K562 (cell line): ENCODE measurements around the gene GIPC3. TPM values are rescaled to one million over a fixed set of nuclear protein-coding genes. Genes with fewer than 3 reads are reported as not detected.

Source experiments
- ATAC-seq: fragments of 200-7000 bp; cut with Tn5 transposase; 3 replicates; pipeline ENCODE4 v1.9.1; 2020; ENCODE audit warnings: moderate library complexity
- BruUV-seq: library from RNA; stranded (reverse); fragments of 400-500 nt; replicated peaks from 2 replicates; lab custom pipeline; 2021; lab: Mats Ljungman, UMichigan
- CTCF ChIA-PET: fragments of 300-600 bp; formaldehyde crosslinking; extraction: SDS; loops from one replicate; lab custom pipeline; 2021; ENCODE audit warnings: low intra/inter-chr PET ratio; lab: Yijun Ruan, JAX
- POLR2A ChIA-PET: fragments of 300-600, 350-650 bp; sonication (Branson Sonifier 250); formaldehyde crosslinking; extraction: SDS; loops from one replicate; lab custom pipeline; 2021; ENCODE audit warnings: antibody characterized with exemption, inconsistent platforms; lab: Yijun Ruan, JAX
- DNase-seq, 4 experiments: peaks; one replicate each; pipeline versions ENCODE4 v3.0.0 to v3.0.0-alpha.2; 2011 to 2018; ENCODE audit warnings: low spot score in 3 of 4, mixed read lengths in 3 of 4; ENCODE audit errors: extremely low read depth in 1 of 4
- FAIRE-seq: peaks from 2 replicates; lab custom pipeline; 2011; peaks lifted over from hg19 to GRCh38; lab: Jason Lieb, UNC
- H2AFZ ChIP-seq: 2 replicates; pipeline ENCODE4 v1.6.0; 2011; ENCODE audit warnings: low read depth, low read length, control low read depth, inconsistent platforms
- H3K27ac ChIP-seq: fragments of 200-600 bp; 3 replicates; pipeline ENCODE4 v1.8.0; 2011; ENCODE audit warnings: low read depth, mild to moderate bottlenecking, control low read depth, inconsistent platforms, low read length, moderate library complexity, mixed read lengths; ENCODE audit errors: extremely low read depth
- H3K27me3 ChIP-seq, 2 experiments: fragments of 300-600 bp in 1 of 2; 2 replicates in 1 of 2; 3 replicates in 1 of 2; pipeline versions ENCODE4 v1.6.0 to v1.8.0; 2011; ENCODE audit warnings: inconsistent platforms in 2 of 2, low read length in 2 of 2, mild to moderate bottlenecking in 1 of 2, mixed read lengths in 1 of 2, moderate library complexity in 1 of 2; ENCODE audit not compliant: control insufficient read depth in 2 of 2, insufficient read depth in 2 of 2
- H3K36me3 ChIP-seq: fragments of 300-600 bp; 3 replicates; pipeline ENCODE4 v1.8.0; 2011; ENCODE audit warnings: mild to moderate bottlenecking, low read length, inconsistent platforms; ENCODE audit not compliant: control insufficient read depth, insufficient read depth
- H3K4me1 ChIP-seq, 2 experiments: fragments of 200-600 bp in 1 of 2; replicated peaks in 1 of 2; 2 replicates in 1 of 2; 3 replicates in 1 of 2; pipeline versions ENCODE4 v1.5.1 to v1.8.0; 2011; ENCODE audit warnings: inconsistent platforms in 2 of 2, low read length in 2 of 2, mild to moderate bottlenecking in 1 of 2, mixed read lengths in 1 of 2, moderate library complexity in 1 of 2; ENCODE audit not compliant: control insufficient read depth in 2 of 2, insufficient read depth in 2 of 2
- H3K4me2 ChIP-seq: 2 replicates; pipeline ENCODE4 v1.6.1; 2011; ENCODE audit warnings: low read length, control low read depth, inconsistent platforms, mixed read lengths; ENCODE audit not compliant: insufficient read depth
- H3K4me3 ChIP-seq: fragments of 200-600 bp; sonication (generic), shearing (Covaris generic); 2 replicates; pipeline ENCODE4 v1.5.1; 2016; ENCODE audit warnings: control low read depth, inconsistent platforms
- H3K79me2 ChIP-seq: fragments of 200-600 bp; 3 replicates; pipeline ENCODE4 v1.8.0; 2011; ENCODE audit warnings: low read length, inconsistent platforms; ENCODE audit not compliant: control insufficient read depth, insufficient read depth
- H3K9ac ChIP-seq, 2 experiments: 2 replicates each; pipeline versions ENCODE4 v1.6.0 to v1.6.1; 2011; ENCODE audit warnings: low read depth in 2 of 2, low read length in 2 of 2, control low read depth in 1 of 2, inconsistent platforms in 1 of 2, mild to moderate bottlenecking in 1 of 2, mixed read lengths in 1 of 2; ENCODE audit not compliant: insufficient read depth in 1 of 2
- H3K9me1 ChIP-seq: one replicate; pipeline ENCODE4 v1.6.0; 2011; ENCODE audit warnings: inconsistent platforms, mild to moderate bottlenecking, low read length, moderate library complexity; ENCODE audit not compliant: control insufficient read depth, insufficient read depth
- H3K9me3 ChIP-seq: replicated peaks from 2 replicates; pipeline ENCODE4 v1.5.1; 2011; ENCODE audit warnings: low read depth, low read length, inconsistent platforms; ENCODE audit not compliant: control insufficient read depth, insufficient read depth
- H4K20me1 ChIP-seq: replicated peaks from 2 replicates; pipeline ENCODE4 v1.6.1; 2011; ENCODE audit warnings: low read length, inconsistent platforms, mixed read lengths; ENCODE audit not compliant: control insufficient read depth, insufficient read depth
- CBX2 ChIP-seq: fragments of 200-600 bp; sonication (generic); IDR thresholded peaks from one replicate; pipeline ENCODE4 v1.6.1; 2012; ENCODE audit warnings: mild to moderate bottlenecking, low read length, inconsistent platforms; ENCODE audit not compliant: insufficient read depth, poor library complexity, severe bottlenecking
- CREB3L1 ChIP-seq: fragments of 450-650 bp; IDR thresholded peaks from 2 replicates; pipeline ENCODE4 v1.6.1; 2014; ENCODE audit warnings: low read depth, mild to moderate bottlenecking, moderate library complexity, borderline replicate concordance
- TFAP4 ChIP-seq: sonication (generic); formaldehyde crosslinking; IDR thresholded peaks from 2 replicates; pipeline ENCODE4 v1.8.0; 2022; ENCODE audit warnings: missing genetic modification reagents, mild to moderate bottlenecking, moderate library complexity, borderline replicate concordance
- WGBS: fragments of 100-300 bp; shearing (Covaris generic); methylation state at CpG from one replicate; pipeline ENCODE4 v1.1.6; 2016; ENCODE audit warnings: low coverage, mixed read lengths; ENCODE audit not compliant: insufficient coverage; ENCODE audit errors: missing lambda C conversion rate; 5-methylcytosine and 5-hydroxymethylcytosine counted together
- in situ Hi-C: fragments of 300-500 bp; cut with MboI; formaldehyde crosslinking; loops from 4 replicates; pipeline ENCODE4 v1.15.0; 2018; ENCODE audit warnings: inconsistent platforms, mixed read lengths
- intact Hi-C: fragments of 100-400 bp; cut with micrococcal nuclease; formaldehyde crosslinking; loops from 2 replicates; pipeline ENCODE4 v1.14.2; 2022
- polyA plus RNA-seq, 8 experiments: library from polyadenylated mRNA; depleted of rRNA in 4 of 8; stranded (reverse) in 5 of 8; unstranded in 3 of 8; fragments of >200 nt; fragmentation: Nextera tagmentation in 2 of 8; fragmentation: Illumina TruSeq in 1 of 8; extraction: Ambion mirVana in 2 of 8; extraction: Trizol in 1 of 8; gene quantifications; 2 replicates each; pipeline versions ENCODE4 v1.2.1 to v1.2.3, GENCODE V29; 2011 to 2014; ENCODE audit warnings: inconsistent platforms in 1 of 8, missing spikeins in 1 of 8
- total RNA-seq, 7 experiments: library from RNA; depleted of rRNA in 6 of 7; stranded (reverse); fragments of >200 nt in 6 of 7; fragmentation: Illumina TruSeq in 2 of 7; extraction: Trizol in 2 of 7; gene quantifications; 2 replicates each; pipeline versions ENCODE4 v1.2.1 to v1.2.3, GENCODE V29; 2011 to 2021; ENCODE audit warnings: low replicate concordance in 1 of 7

Gene GIPC3
- total and polyA plus RNA-seq, 9 of the 15 experiments (the other 6 are each of a cell fraction or from before 2014, with no cell fraction given) = 0.03 to 3.6 (median 1.5) TPM; not detected in 1

- DNase-seq = no peak
- Histone ChIP-seq H3K9me1 (no peaks in the 10 kb centered on the region), H3K4me2 (no peak overlapping the region), H2AFZ (no peak overlapping the region), H3K4me3 (no peak overlapping the region), H3K27me3 (no peaks in the 10 kb centered on the region), H3K79me2 (no peaks in the 10 kb centered on the region), H3K9me3 (peaks cover 14% of the 10 kb centered on the region), H3K27ac (no peak overlapping the region), H3K36me3 (peaks cover 3% of the 10 kb centered on the region; the same call in 1 of the 3 replicates), H3K9ac (no peak overlapping the region), H4K20me1 (no peaks in the 10 kb centered on the region), H3K4me1 (peaks cover 0 to 14% of the 10 kb centered on the region in 2 experiments; a peak in 1 of 5 replicates)
- no peak for ATAC-seq
- no TSS peak for BruUV-seq
- TF ChIP-seq TFAP4 (CRISPR knock-in tag) (peak; percentile 19; the same call in 1 of the 2 replicates), CREB3L1 (peak; percentile 49; the same call in 1 of the 2 replicates), CBX2 (no peak)
- FAIRE-seq = no peak
- WGBS = 56% methylated on average over 8 of the region's 9 CpGs
- in situ Hi-C loops (no loop called here), intact Hi-C loops (no loop called here)
- CTCF ChIA-PET = no interaction called here
- POLR2A ChIA-PET = interaction anchor here (0.5 to 3.1 kb wide), 9 partner anchors 7 to 1213 kb away, joined by 3 to 29 read pairs (median 4); partner anchors contain the start of genes GIPC3 and TBXA2R
Measured at GRCh38 chr19:3591876-3592613, 6.8 kb downstream of the GIPC3 start.
